ENCODE results near the gene ANXA6. TPM values are rescaled to one million over a fixed set of nuclear protein-coding genes. Genes with fewer than 3 reads are reported as not detected.

ANXA6 gene
- polyA plus RNA-seq, 1 donor (not counting 4 experiments of a cell fraction or from before 2014, with no cell fraction given): 37.0 TPM

- H3K4me2 ChIP-seq (ENCODE audit: control insufficient read depth, extremely low read depth, insufficient read depth, low read depth, low read length): no peak overlapping the region
- no peak overlapping the region for H2AFZ ChIP-seq (ENCODE audit: control insufficient read depth, low read length)
- H3K4me3 ChIP-seq (ENCODE audit: control insufficient read depth in 2 of 3, extremely low read depth in 1 of 3, insufficient read depth in 2 of 3, low read depth in 1 of 3, low read length in 3 of 3): no peak overlapping the region
- H3K79me2 ChIP-seq (ENCODE audit: control insufficient read depth, insufficient read depth, low read length): no peaks in the 10 kb centered on the region
- no peaks in the 10 kb centered on the region for H3K9me1 ChIP-seq (ENCODE audit: control insufficient read depth, extremely low read depth, insufficient read depth, low read length)
- no peaks in the 10 kb centered on the region for H3K36me3 ChIP-seq (ENCODE audit: control insufficient read depth in 2 of 2, extremely low read depth in 1 of 2, insufficient read depth in 2 of 2, low read length in 2 of 2)
- no peak overlapping the region for H3K9ac ChIP-seq (ENCODE audit: control insufficient read depth, extremely low read depth, insufficient read depth, low read length)
- H3K27ac ChIP-seq (ENCODE audit: control insufficient read depth, insufficient read depth, low read length): no peak overlapping the region
- H3K27me3 ChIP-seq (ENCODE audit: control insufficient read depth, extremely low read depth, insufficient read depth, low read length): no peaks in the 10 kb centered on the region
- H4K20me1 ChIP-seq (ENCODE audit: control insufficient read depth, extremely low read depth, insufficient read depth, low read length): no peaks in the 10 kb centered on the region
- H3K9me3 ChIP-seq (ENCODE audit: control insufficient read depth, low read depth, low read length): no peaks in the 10 kb centered on the region
- DNase-seq (ENCODE audit: low read depth, low spot score): no peak
- no peak for TF ChIP-seq EZH2 (IDR thresholded peaks at IDR 0.05; ENCODE audit: low read length)
- no peak for TF ChIP-seq CTCF (optimal IDR thresholded peaks at IDR 0.05 in 1 of 3, IDR thresholded peaks at IDR 0.05 in 1 of 3, conservative IDR thresholded peaks at IDR 0.05 in 1 of 3; ENCODE audit: extremely low read depth in 1 of 3, insufficient read depth in 2 of 3, low read length in 3 of 3)
- dilution Hi-C loops (cut with MboI; ENCODE audit: extremely low pct_ligation_motif_present, low sequenced_read_pairs): no loop called here
- no peaks in the 10 kb centered on the region for H3K4me1 ChIP-seq (ENCODE audit: control insufficient read depth, extremely low read depth, insufficient read depth, low read length)
- no peak for FAIRE-seq
Measured at GRCh38 chr5:151110122-151110681, 47.4 kb downstream of the ANXA6 start.

- Histone ChIP-seq H3K4me2 (ENCODE audit: control insufficient read depth, extremely low read depth, insufficient read depth, low read depth, low read length) (no peak overlapping the region), H3K79me2 (ENCODE audit: control insufficient read depth, insufficient read depth, low read length) (no peaks in the 10 kb centered on the region), H3K9ac (ENCODE audit: control insufficient read depth, extremely low read depth, insufficient read depth, low read length) (no peak overlapping the region), H3K9me1 (ENCODE audit: control insufficient read depth, extremely low read depth, insufficient read depth, low read length) (no peaks in the 10 kb centered on the region), H3K4me3 (ENCODE audit: control insufficient read depth in 2 of 3, extremely low read depth in 1 of 3, insufficient read depth in 2 of 3, low read depth in 1 of 3, low read length in 3 of 3) (no peak overlapping the region), H4K20me1 (ENCODE audit: control insufficient read depth, extremely low read depth, insufficient read depth, low read length) (no peaks in the 10 kb centered on the region), H2AFZ (ENCODE audit: control insufficient read depth, low read length) (no peak overlapping the region), H3K27me3 (ENCODE audit: control insufficient read depth, extremely low read depth, insufficient read depth, low read length) (no peaks in the 10 kb centered on the region), H3K36me3 (ENCODE audit: control insufficient read depth in 2 of 2, extremely low read depth in 1 of 2, insufficient read depth in 2 of 2, low read length in 2 of 2) (no peaks in the 10 kb centered on the region), H3K27ac (ENCODE audit: control insufficient read depth, insufficient read depth, low read length) (no peak overlapping the region), H3K9me3 (ENCODE audit: control insufficient read depth, low read depth, low read length) (no peaks in the 10 kb centered on the region), H3K4me1 (ENCODE audit: control insufficient read depth, extremely low read depth, insufficient read depth, low read length) (no peaks in the 10 kb centered on the region)
- dilution Hi-C loops (cut with MboI; ENCODE audit: extremely low pct_ligation_motif_present, low sequenced_read_pairs): no loop called here
- DNase-seq (ENCODE audit: low read depth, low spot score) (no peak), FAIRE-seq (no peak)
- TF ChIP-seq EZH2 (IDR thresholded peaks at IDR 0.05; ENCODE audit: low read length): no peak
- TF ChIP-seq CTCF (optimal IDR thresholded peaks at IDR 0.05 in 1 of 3, IDR thresholded peaks at IDR 0.05 in 1 of 3, conservative IDR thresholded peaks at IDR 0.05 in 1 of 3; ENCODE audit: extremely low read depth in 1 of 3, insufficient read depth in 2 of 3, low read length in 3 of 3): no peak
Measured at GRCh38 chr5:151108566-151108965, 49.0 kb downstream of the ANXA6 start.
